Fibroblast of villous mesenchyme (primary cell): Measurements from ENCODE around the gene GRM8. TPM values are rescaled to one million over a fixed set of nuclear protein-coding genes. Genes with fewer than 3 reads are reported as not detected.

Experiments used
- DNase-seq: peaks from one replicate; pipeline ENCODE4 v3.0.0-alpha.2; 2010; ENCODE audit warnings: low read depth
- H3K4me3 ChIP-seq: 2 replicates; pipeline ENCODE4 v1.5.1; 2011; ENCODE audit warnings: low read depth, mild to moderate bottlenecking, low read length
- total RNA-seq: library from RNA; depleted of rRNA; stranded (reverse); fragments of >200 nt; gene quantifications from 2 replicates; pipeline ENCODE4 v1.2.3, GENCODE V29; 2012
- TF ChIP-seq, protein P1 (sequence below): IDR thresholded peaks from 2 replicates; pipeline ENCODE4 v1.5.1; 2012; ENCODE audit warnings: low read depth, mild to moderate bottlenecking, low read length; ENCODE audit not compliant: insufficient read depth

The GRM8 gene
- total RNA-seq, 1 donor = not detected

DNA sequence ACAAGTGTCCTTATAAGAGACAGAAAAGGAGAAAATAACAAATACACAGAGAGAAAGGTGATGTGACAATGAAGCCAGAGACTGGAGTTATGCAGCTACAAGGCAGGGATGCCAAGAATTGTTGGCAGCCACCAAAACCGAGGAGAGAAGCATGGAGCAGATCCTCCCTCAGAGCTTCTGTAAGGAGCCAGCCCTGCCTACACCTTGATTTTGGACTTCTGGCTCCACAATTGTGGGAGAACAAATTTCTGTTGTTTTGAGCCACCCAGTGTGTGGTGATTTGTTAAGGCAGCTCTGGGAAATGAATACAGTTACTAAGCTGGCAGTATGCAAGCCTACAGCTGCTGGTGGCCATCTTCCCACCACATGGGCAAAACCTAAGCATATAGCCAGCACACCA lies 163.6 kb downstream of the GRM8 start:
- TF ChIP-seq, protein P1, sequence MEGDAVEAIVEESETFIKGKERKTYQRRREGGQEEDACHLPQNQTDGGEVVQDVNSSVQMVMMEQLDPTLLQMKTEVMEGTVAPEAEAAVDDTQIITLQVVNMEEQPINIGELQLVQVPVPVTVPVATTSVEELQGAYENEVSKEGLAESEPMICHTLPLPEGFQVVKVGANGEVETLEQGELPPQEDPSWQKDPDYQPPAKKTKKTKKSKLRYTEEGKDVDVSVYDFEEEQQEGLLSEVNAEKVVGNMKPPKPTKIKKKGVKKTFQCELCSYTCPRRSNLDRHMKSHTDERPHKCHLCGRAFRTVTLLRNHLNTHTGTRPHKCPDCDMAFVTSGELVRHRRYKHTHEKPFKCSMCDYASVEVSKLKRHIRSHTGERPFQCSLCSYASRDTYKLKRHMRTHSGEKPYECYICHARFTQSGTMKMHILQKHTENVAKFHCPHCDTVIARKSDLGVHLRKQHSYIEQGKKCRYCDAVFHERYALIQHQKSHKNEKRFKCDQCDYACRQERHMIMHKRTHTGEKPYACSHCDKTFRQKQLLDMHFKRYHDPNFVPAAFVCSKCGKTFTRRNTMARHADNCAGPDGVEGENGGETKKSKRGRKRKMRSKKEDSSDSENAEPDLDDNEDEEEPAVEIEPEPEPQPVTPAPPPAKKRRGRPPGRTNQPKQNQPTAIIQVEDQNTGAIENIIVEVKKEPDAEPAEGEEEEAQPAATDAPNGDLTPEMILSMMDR = no peak
- no peak for DNase-seq
- no peak overlapping the region for H3K4me3 ChIP-seq

DNA sequence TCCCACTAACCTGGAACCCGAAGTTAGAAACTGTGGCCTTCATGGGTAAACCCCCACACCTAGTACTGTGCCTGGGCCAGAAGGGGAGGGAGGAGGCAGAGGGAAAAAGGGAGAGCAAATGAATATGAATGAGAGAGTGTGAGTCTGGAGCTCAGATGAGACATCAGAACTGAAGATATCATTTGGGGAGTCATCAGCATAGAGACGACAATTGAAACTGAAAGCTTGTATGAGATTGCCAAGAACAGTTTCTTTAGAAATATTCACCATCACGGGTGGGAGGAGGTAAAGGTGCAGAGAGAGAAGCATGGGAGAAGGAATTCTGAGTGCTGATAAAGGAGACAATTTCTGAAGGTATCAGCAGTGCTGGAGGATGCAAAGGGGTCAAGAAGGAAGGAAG lies 171.2 kb downstream of the GRM8 start:
- no peak overlapping the region for H3K4me3 ChIP-seq
- TF ChIP-seq, protein P1 = no peak
- no peak for DNase-seq

DNA sequence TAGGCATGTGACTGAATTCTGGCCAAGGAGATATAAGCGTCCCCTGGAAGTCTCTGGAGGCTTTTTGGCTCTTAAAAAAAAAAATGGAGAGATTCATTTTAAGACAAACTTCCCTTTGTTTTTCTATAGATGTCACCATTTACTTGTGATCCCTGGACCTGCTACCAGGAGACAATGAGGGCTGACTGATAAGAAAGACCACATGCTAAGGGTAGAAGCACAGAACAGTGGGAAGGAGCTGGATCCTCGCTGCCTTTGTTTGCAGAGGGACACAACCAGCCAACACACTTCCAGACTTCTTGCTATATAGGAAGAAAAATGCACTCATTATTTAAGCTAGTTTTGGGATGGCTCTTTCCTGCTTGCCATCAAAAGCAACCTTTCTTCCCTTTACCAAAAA lies 172.2 kb downstream of the GRM8 start:
- TF ChIP-seq, protein P1 = no peak
- no peak for DNase-seq

DNA sequence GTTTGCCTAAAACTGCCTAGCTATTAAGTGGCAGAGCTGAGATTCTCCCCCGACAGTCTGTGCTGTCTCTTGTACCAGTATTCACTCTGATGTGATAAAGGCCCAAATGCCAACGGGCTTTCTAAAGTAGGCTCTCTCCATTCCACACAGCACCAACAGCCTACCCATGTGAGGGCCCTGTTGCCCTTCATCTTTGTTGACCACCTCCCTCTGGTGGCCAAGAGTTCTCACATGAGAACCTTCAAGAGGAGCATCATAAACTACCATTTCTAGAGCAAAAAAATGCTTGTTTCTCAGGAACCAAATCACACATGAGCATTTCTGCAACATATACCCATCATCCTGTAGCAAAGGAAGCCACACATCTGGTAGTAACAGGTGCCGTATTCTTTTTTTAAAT lies 185.8 kb downstream of the GRM8 start:
- DNase-seq = no peak
- TF ChIP-seq, protein P1 = no peak
- H3K4me3 ChIP-seq = no peak overlapping the region

More for the DNA sequence above, 172.2 kb downstream of the GRM8 start:
- H3K4me3 ChIP-seq = no peak overlapping the region

DNA sequence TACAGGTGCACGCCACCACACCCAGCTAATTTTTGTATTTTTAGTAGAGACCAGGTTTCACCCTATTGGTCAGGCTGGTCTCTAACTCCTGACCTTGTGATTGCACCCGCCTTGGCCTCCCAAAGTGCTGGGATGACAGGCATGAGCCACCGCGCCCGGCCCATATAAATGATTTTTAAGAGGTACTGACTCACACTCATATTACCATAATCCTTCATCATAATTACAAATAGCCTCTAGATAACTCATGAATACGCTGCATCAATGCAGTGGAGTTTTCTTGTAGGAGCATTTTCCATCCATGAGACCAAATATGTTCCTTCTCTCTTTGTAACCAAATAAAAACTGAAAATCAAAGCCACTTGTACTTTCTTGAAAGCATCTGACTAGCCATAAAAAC lies 193.3 kb downstream of the GRM8 start:
- no peak for DNase-seq
- TF ChIP-seq, protein P1 = no peak
- H3K4me3 ChIP-seq = no peak overlapping the region

DNA sequence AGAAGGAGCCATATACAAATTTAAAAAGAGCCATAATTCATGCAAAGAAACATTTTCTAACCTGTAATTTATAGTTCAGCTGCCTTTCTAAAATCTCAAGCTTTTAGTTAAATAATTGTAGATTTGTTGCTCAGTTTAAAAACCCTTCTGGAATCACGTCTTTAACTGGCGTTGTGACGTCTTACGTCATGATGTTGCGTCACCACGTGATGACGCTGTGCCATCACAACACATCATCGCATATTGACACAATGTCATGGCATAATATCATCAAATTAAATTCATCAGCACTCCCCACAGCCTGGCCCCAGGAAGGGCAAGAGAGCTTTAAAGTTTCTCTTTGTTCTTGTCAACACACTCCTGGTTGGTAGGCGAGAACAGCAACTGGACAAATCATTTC lies 194.8 kb downstream of the GRM8 start:
- H3K4me3 ChIP-seq = no peak overlapping the region
- DNase-seq = no peak
- TF ChIP-seq, protein P1 = no peak

DNA sequence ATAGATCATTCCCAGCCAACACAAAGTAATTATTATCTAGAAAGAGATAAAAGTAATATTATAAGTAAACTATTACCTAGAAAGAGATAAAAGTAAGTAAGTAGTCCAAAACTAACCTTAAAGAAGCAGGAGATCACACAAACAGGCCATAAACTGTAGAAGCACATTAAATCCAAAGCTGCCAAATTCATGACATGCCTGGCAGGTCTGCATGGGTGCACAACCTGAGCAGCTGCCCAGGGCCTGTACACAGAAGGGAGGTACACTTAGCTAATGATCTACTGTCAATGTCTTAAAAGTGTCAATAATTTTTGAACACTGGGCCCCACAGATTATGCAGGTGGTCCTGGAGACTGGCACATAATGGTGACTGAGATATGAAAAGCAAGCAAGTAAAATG lies 196.5 kb downstream of the GRM8 start:
- no peak for DNase-seq
- H3K4me3 ChIP-seq = no peak overlapping the region
- TF ChIP-seq, protein P1 = no peak
